Stromal cell of bone marrow (primary cell): ENCODE data around the gene ZNF784.
A peak's percentile ranks its signal among the peaks of the same experiment; 100 is the strongest.

Experiments used
- DNase-seq: peaks from one replicate; pipeline ENCODE4 v3.0.0-alpha.2; 2012; ENCODE audit warnings: low read depth

ZNF784 gene

GRCh38 chr19:55602104-55603001, 22.0 kb downstream of the ZNF784 start:
- no peak for DNase-seq

- no peak for DNase-seq
Measured at GRCh38 chr19:55601084-55601483, 23.3 kb downstream of the ZNF784 start.

GRCh38 chr19:55600662-55601028, 23.7 kb downstream of the ZNF784 start:
- DNase-seq: no peak

- peak; percentile 80 for DNase-seq
Measured at GRCh38 chr19:55599842-55600661, 24.3 kb downstream of the ZNF784 start, which contains the start of gene ZNF524. Gene ZNF524, plus strand, starts transcription at chr19:55600288. Its CDS starts 1,825 bp downstream, at chr19:55602113.

GRCh38 chr19:55599468-55599841, 24.9 kb downstream of the ZNF784 start, which contains the start of gene FIZ1:
Gene FIZ1, minus strand, starts transcription at chr19:55599517. Its CDS starts 1,652 bp downstream, at chr19:55597865.
- peak; percentile 98 for DNase-seq

GRCh38 chr19:55598719-55599467, 25.5 kb downstream of the ZNF784 start:
- peak; percentile 87 for DNase-seq

- no peak for DNase-seq
Measured at GRCh38 chr19:55598034-55598433, 26.3 kb downstream of the ZNF784 start.

- DNase-seq: no peak
Measured at GRCh38 chr19:55597501-55597921, 26.9 kb downstream of the ZNF784 start.

- no peak for DNase-seq
Measured at GRCh38 chr19:55596304-55596703, 28.1 kb downstream of the ZNF784 start.

- DNase-seq: no peak
Measured at GRCh38 chr19:55594996-55595545, 29.3 kb downstream of the ZNF784 start.

GRCh38 chr19:55593096-55593772, 31.1 kb downstream of the ZNF784 start:
- no peak for DNase-seq

GRCh38 chr19:55592391-55593090, 31.8 kb downstream of the ZNF784 start:
- no peak for DNase-seq

GRCh38 chr19:55591555-55591954, 32.8 kb downstream of the ZNF784 start:
- no peak for DNase-seq

- no peak for DNase-seq
Measured at GRCh38 chr19:55590617-55591016, 33.7 kb downstream of the ZNF784 start.

GRCh38 chr19:55590109-55590508, 34.3 kb downstream of the ZNF784 start:
- DNase-seq: no peak

- DNase-seq: no peak
Measured at GRCh38 chr19:55588738-55589137, 35.6 kb downstream of the ZNF784 start.

GRCh38 chr19:55586976-55587668, 37.2 kb downstream of the ZNF784 start:
- DNase-seq: peak; percentile 82

GRCh38 chr19:55585658-55586339, 38.6 kb downstream of the ZNF784 start:
- peak; percentile 30 for DNase-seq

GRCh38 chr19:55584871-55585270, 39.5 kb downstream of the ZNF784 start:
- DNase-seq: no peak
